ENCODE data around the gene OR8B4.
"Not testable (repeated sequence)": the region's sequence is repeated elsewhere in the genome, so short reads cannot be mapped to it uniquely, and the experiment has no call there.

OR8B4 gene

DNA sequence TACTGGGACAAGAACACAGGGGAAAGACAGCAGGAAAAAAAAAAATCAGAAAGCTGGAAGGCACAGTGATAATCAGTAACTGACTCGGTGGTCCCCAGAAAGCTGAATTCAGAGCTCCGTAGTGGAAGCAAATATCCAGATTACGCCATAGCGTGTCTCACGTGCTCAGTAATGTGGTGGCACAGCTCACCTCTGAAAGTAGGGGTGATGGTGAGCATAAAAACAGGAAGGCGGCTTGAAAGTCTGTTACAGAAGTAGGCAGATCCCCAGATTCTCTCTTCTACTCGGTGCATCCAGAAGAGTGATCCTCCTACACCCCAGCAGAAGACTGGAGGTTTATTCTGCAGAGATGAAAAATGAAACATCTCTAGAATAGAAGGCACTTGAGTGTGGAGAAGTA is 14.8 kb downstream of the OR8B4 start:
- no peaks in the 10 kb centered on the region for H3K27me3 ChIP-seq (ENCODE audit: low read length)
- H3K9ac ChIP-seq (ENCODE audit: low read length): no peak overlapping the region
- no peak overlapping the region for H3K4me3 ChIP-seq (ENCODE audit: insufficient read depth, low read length, poor library complexity, severe bottlenecking)
- TF ChIP-seq, protein P1, sequence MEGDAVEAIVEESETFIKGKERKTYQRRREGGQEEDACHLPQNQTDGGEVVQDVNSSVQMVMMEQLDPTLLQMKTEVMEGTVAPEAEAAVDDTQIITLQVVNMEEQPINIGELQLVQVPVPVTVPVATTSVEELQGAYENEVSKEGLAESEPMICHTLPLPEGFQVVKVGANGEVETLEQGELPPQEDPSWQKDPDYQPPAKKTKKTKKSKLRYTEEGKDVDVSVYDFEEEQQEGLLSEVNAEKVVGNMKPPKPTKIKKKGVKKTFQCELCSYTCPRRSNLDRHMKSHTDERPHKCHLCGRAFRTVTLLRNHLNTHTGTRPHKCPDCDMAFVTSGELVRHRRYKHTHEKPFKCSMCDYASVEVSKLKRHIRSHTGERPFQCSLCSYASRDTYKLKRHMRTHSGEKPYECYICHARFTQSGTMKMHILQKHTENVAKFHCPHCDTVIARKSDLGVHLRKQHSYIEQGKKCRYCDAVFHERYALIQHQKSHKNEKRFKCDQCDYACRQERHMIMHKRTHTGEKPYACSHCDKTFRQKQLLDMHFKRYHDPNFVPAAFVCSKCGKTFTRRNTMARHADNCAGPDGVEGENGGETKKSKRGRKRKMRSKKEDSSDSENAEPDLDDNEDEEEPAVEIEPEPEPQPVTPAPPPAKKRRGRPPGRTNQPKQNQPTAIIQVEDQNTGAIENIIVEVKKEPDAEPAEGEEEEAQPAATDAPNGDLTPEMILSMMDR (IDR thresholded peaks at IDR 0.05; ENCODE audit: insufficient read depth, low read length, poor library complexity, severe bottlenecking): no peak
- TF ChIP-seq EZH2phosphoT487 (conservative IDR thresholded peaks at IDR 0.05; ENCODE audit: low read length): no peak
- no peak overlapping the region for H3K27ac ChIP-seq (ENCODE audit: low read depth, low read length)
- H2AFZ ChIP-seq (ENCODE audit: low read depth, low read length, severe bottlenecking): no peak overlapping the region
- no peaks in the 10 kb centered on the region for H4K20me1 ChIP-seq (ENCODE audit: low read depth, low read length)
- H3K9me3 ChIP-seq (ENCODE audit: insufficient read depth, low read length): no peaks in the 10 kb centered on the region
- no peak overlapping the region for H3K4me2 ChIP-seq (ENCODE audit: low read depth, low read length, poor library complexity, severe bottlenecking)
- H3K36me3 ChIP-seq (ENCODE audit: low read length): no peaks in the 10 kb centered on the region
- H3K9me2 ChIP-seq (replicated peaks; ENCODE audit: insufficient read depth, low read length): no peaks in the 10 kb centered on the region
- H3F3A ChIP-seq (ENCODE audit: insufficient read depth): no peaks in the 10 kb centered on the region
- H3K79me2 ChIP-seq (ENCODE audit: insufficient read depth, low read length): no peaks in the 10 kb centered on the region

DNA sequence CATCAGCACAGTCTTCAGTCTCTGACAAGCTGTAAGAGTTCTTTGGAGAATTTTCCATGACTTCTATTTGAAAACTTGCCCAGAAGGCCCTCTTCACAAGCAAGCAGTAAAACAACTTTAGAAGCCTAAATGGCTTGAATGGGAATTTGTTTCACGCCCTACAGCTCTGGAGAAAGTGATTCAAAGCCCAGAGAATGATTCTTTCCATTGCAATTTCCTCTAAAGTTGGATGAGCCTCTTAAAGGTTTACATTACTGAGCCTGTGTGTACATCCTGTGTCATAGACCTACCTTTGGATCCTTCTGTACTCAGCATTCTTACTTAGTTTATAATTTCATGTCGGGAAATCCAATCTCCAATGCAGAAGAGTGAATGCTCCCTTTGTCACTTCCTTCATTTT is 19.1 kb downstream of the OR8B4 start:
- H2AFZ ChIP-seq (ENCODE audit: low read depth, low read length, severe bottlenecking): no peak overlapping the region
- TF ChIP-seq EZH2phosphoT487 (conservative IDR thresholded peaks at IDR 0.05; ENCODE audit: low read length): no peak
- TF ChIP-seq, protein P1 (IDR thresholded peaks at IDR 0.05; ENCODE audit: insufficient read depth, low read length, poor library complexity, severe bottlenecking): no peak
- H3K9me3 ChIP-seq (ENCODE audit: insufficient read depth, low read length): no peaks in the 10 kb centered on the region
- no peaks in the 10 kb centered on the region for H3F3A ChIP-seq (ENCODE audit: insufficient read depth)
- H3K36me3 ChIP-seq (ENCODE audit: low read length): no peaks in the 10 kb centered on the region
- no peaks in the 10 kb centered on the region for H4K20me1 ChIP-seq (ENCODE audit: low read depth, low read length)
- no peaks in the 10 kb centered on the region for H3K9me2 ChIP-seq (replicated peaks; ENCODE audit: insufficient read depth, low read length)
- H3K9ac ChIP-seq (ENCODE audit: low read length): no peak overlapping the region
- H3K79me2 ChIP-seq (ENCODE audit: insufficient read depth, low read length): no peaks in the 10 kb centered on the region
- H3K27me3 ChIP-seq (ENCODE audit: low read length): no peaks in the 10 kb centered on the region
- no peak overlapping the region for H3K27ac ChIP-seq (ENCODE audit: low read depth, low read length)
- no peak overlapping the region for H3K4me3 ChIP-seq (ENCODE audit: insufficient read depth, low read length, poor library complexity, severe bottlenecking)
- no peak overlapping the region for H3K4me2 ChIP-seq (ENCODE audit: low read depth, low read length, poor library complexity, severe bottlenecking)

DNA sequence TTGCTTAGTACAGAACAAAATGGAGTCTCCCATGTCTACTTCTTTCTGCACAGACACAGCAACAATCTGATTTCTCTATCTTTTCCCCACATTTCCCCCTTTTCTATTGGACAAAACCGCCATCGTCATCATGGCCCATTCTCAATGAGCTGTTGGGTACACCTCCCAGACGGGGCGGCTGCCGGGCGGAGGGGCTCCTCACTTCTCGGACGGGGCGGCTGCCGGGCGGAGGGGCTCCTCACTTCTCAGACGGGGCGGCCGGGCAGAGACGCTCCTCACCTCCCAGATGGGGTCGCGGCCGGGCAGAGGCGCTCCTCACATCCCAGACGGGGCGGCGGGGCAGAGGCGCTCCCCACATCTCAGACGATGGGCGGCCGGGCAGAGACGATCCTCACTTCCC is 21.5 kb downstream of the OR8B4 start:
- not testable (repeated sequence) for H2AFZ ChIP-seq (ENCODE audit: low read depth, low read length, severe bottlenecking); H3K27me3 ChIP-seq (ENCODE audit: low read length); H3K4me2 ChIP-seq (ENCODE audit: low read depth, low read length, poor library complexity, severe bottlenecking); H3K36me3 ChIP-seq (ENCODE audit: low read length); H3F3A ChIP-seq (ENCODE audit: insufficient read depth); H3K4me3 ChIP-seq (ENCODE audit: insufficient read depth, low read length, poor library complexity, severe bottlenecking); H4K20me1 ChIP-seq (ENCODE audit: low read depth, low read length); H3K9me3 ChIP-seq (ENCODE audit: insufficient read depth, low read length); H3K27ac ChIP-seq (ENCODE audit: low read depth, low read length); H3K79me2 ChIP-seq (ENCODE audit: insufficient read depth, low read length); H3K9ac ChIP-seq (ENCODE audit: low read length); H3K9me2 ChIP-seq (replicated peaks; ENCODE audit: insufficient read depth, low read length)

DNA sequence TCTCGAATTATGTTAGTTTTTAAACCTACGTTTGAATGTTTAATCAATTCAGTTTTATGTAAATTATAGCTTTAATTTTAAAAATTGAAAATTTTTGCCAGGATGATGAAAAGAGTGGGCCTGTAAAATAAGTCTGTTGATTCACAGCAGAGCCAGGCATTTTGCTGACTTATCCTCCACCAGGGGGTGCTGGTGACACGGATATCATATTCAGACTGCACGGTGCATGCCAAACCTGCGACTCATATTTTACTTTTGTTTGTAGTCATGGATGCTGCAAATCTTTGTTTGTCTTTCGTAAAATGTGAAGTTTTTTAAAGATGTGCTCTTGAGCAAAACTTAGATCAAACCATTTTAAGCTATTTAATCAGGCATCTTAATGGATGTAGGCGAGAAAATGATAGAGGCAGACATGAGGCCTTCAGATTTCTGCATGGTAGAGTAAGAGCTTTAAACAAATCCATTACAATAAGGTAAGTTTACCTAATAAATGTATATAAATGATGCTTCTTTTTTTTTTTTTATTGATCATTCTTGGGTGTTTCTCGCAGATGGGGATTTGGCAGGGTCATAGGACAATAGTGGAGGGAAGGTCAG is 22.2 kb downstream of the OR8B4 start:
- Histone ChIP-seq H4K20me1 (ENCODE audit: low read depth, low read length) (no peaks in the 10 kb centered on the region), H3K4me2 (ENCODE audit: low read depth, low read length, poor library complexity, severe bottlenecking) (no peak overlapping the region), H3K9me3 (ENCODE audit: insufficient read depth, low read length) (no peaks in the 10 kb centered on the region), H3F3A (ENCODE audit: insufficient read depth) (no peaks in the 10 kb centered on the region), H3K36me3 (ENCODE audit: low read length) (no peaks in the 10 kb centered on the region), H2AFZ (ENCODE audit: low read depth, low read length, severe bottlenecking) (no peak overlapping the region), H3K27ac (ENCODE audit: low read depth, low read length) (no peak overlapping the region), H3K4me3 (ENCODE audit: insufficient read depth, low read length, poor library complexity, severe bottlenecking) (no peak overlapping the region), H3K79me2 (ENCODE audit: insufficient read depth, low read length) (no peaks in the 10 kb centered on the region), H3K9ac (ENCODE audit: low read length) (no peak overlapping the region), H3K27me3 (ENCODE audit: low read length) (no peaks in the 10 kb centered on the region), H3K9me2 (replicated peaks; ENCODE audit: insufficient read depth, low read length) (no peaks in the 10 kb centered on the region)
- TF ChIP-seq, protein P1 (IDR thresholded peaks at IDR 0.05; ENCODE audit: insufficient read depth, low read length, poor library complexity, severe bottlenecking): peak; percentile 94
- no peak for TF ChIP-seq EZH2phosphoT487 (conservative IDR thresholded peaks at IDR 0.05; ENCODE audit: low read length)
